K562 (cell line): ENCODE data around the gene SNX15. TPM values are rescaled to one million over a fixed set of nuclear protein-coding genes. Genes with fewer than 3 reads are reported as not detected.

Experiments used
- ATAC-seq: fragments of 200-7000 bp; cut with Tn5 transposase; 3 replicates; pipeline ENCODE4 v1.9.1; 2020; ENCODE audit warnings: moderate library complexity
- BruUV-seq: library from RNA; stranded (reverse); fragments of 400-500 nt; replicated peaks from 2 replicates; lab custom pipeline; 2021; lab: Mats Ljungman, UMichigan
- CTCF ChIA-PET: fragments of 300-600 bp; formaldehyde crosslinking; extraction: SDS; loops from one replicate; lab custom pipeline; 2021; ENCODE audit warnings: low intra/inter-chr PET ratio; lab: Yijun Ruan, JAX
- POLR2A ChIA-PET: fragments of 300-600, 350-650 bp; sonication (Branson Sonifier 250); formaldehyde crosslinking; extraction: SDS; loops from one replicate; lab custom pipeline; 2021; ENCODE audit warnings: antibody characterized with exemption, inconsistent platforms; lab: Yijun Ruan, JAX
- DNase-seq, 4 experiments: peaks; one replicate each; pipeline versions ENCODE4 v3.0.0 to v3.0.0-alpha.2; 2011 to 2018; ENCODE audit warnings: low spot score in 3 of 4, mixed read lengths in 3 of 4; ENCODE audit errors: extremely low read depth in 1 of 4
- FAIRE-seq: peaks from 2 replicates; lab custom pipeline; 2011; peaks lifted over from hg19 to GRCh38; lab: Jason Lieb, UNC
- H2AFZ ChIP-seq: 2 replicates; pipeline ENCODE4 v1.6.0; 2011; ENCODE audit warnings: low read depth, low read length, control low read depth, inconsistent platforms
- H3K27ac ChIP-seq: fragments of 200-600 bp; 3 replicates; pipeline ENCODE4 v1.8.0; 2011; ENCODE audit warnings: low read depth, mild to moderate bottlenecking, control low read depth, inconsistent platforms, low read length, moderate library complexity, mixed read lengths; ENCODE audit errors: extremely low read depth
- H3K27me3 ChIP-seq, 2 experiments: fragments of 300-600 bp in 1 of 2; 2 replicates in 1 of 2; 3 replicates in 1 of 2; pipeline versions ENCODE4 v1.6.0 to v1.8.0; 2011; ENCODE audit warnings: inconsistent platforms in 2 of 2, low read length in 2 of 2, mild to moderate bottlenecking in 1 of 2, mixed read lengths in 1 of 2, moderate library complexity in 1 of 2; ENCODE audit not compliant: control insufficient read depth in 2 of 2, insufficient read depth in 2 of 2
- H3K36me3 ChIP-seq: fragments of 300-600 bp; 3 replicates; pipeline ENCODE4 v1.8.0; 2011; ENCODE audit warnings: mild to moderate bottlenecking, low read length, inconsistent platforms; ENCODE audit not compliant: control insufficient read depth, insufficient read depth
- H3K4me1 ChIP-seq, 2 experiments: fragments of 200-600 bp in 1 of 2; replicated peaks in 1 of 2; 2 replicates in 1 of 2; 3 replicates in 1 of 2; pipeline versions ENCODE4 v1.5.1 to v1.8.0; 2011; ENCODE audit warnings: inconsistent platforms in 2 of 2, low read length in 2 of 2, mild to moderate bottlenecking in 1 of 2, mixed read lengths in 1 of 2, moderate library complexity in 1 of 2; ENCODE audit not compliant: control insufficient read depth in 2 of 2, insufficient read depth in 2 of 2
- H3K4me2 ChIP-seq: 2 replicates; pipeline ENCODE4 v1.6.1; 2011; ENCODE audit warnings: low read length, control low read depth, inconsistent platforms, mixed read lengths; ENCODE audit not compliant: insufficient read depth
- H3K4me3 ChIP-seq: fragments of 200-600 bp; sonication (generic), shearing (Covaris generic); 2 replicates; pipeline ENCODE4 v1.5.1; 2016; ENCODE audit warnings: control low read depth, inconsistent platforms
- H3K79me2 ChIP-seq: fragments of 200-600 bp; 3 replicates; pipeline ENCODE4 v1.8.0; 2011; ENCODE audit warnings: low read length, inconsistent platforms; ENCODE audit not compliant: control insufficient read depth, insufficient read depth
- H3K9ac ChIP-seq, 2 experiments: 2 replicates each; pipeline versions ENCODE4 v1.6.0 to v1.6.1; 2011; ENCODE audit warnings: low read depth in 2 of 2, low read length in 2 of 2, control low read depth in 1 of 2, inconsistent platforms in 1 of 2, mild to moderate bottlenecking in 1 of 2, mixed read lengths in 1 of 2; ENCODE audit not compliant: insufficient read depth in 1 of 2
- H3K9me1 ChIP-seq: one replicate; pipeline ENCODE4 v1.6.0; 2011; ENCODE audit warnings: inconsistent platforms, mild to moderate bottlenecking, low read length, moderate library complexity; ENCODE audit not compliant: control insufficient read depth, insufficient read depth
- H3K9me3 ChIP-seq: replicated peaks from 2 replicates; pipeline ENCODE4 v1.5.1; 2011; ENCODE audit warnings: low read depth, low read length, inconsistent platforms; ENCODE audit not compliant: control insufficient read depth, insufficient read depth
- H4K20me1 ChIP-seq: replicated peaks from 2 replicates; pipeline ENCODE4 v1.6.1; 2011; ENCODE audit warnings: low read length, inconsistent platforms, mixed read lengths; ENCODE audit not compliant: control insufficient read depth, insufficient read depth
- CBFA2T2 ChIP-seq: fragments of 450-650 bp; conservative IDR thresholded peaks from 2 replicates; pipeline ENCODE4 v1.6.1; 2017; ENCODE audit warnings: mild to moderate bottlenecking
- DIDO1 ChIP-seq: fragments of 450-650 bp; IDR thresholded peaks from 2 replicates; pipeline ENCODE4 v1.6.1; 2016; ENCODE audit warnings: low read depth, missing biosample characterization, missing genetic modification characterization
- GMEB1 ChIP-seq: fragments of 250-450 bp; sonication (Bioruptor Pico); IDR thresholded peaks from 2 replicates; pipeline ENCODE4 v1.4.0; 2020; ENCODE audit warnings: mild to moderate bottlenecking
- POLR2A ChIP-seq: fragments of 450-650 bp; conservative IDR thresholded peaks from 2 replicates; pipeline ENCODE4 v1.6.1; 2016
- RCOR1 ChIP-seq, 2 experiments: IDR thresholded peaks; 2 replicates each; pipeline ENCODE4 v1.6.1; 2012; ENCODE audit warnings: low read depth in 2 of 2, low read length in 2 of 2, borderline replicate concordance in 1 of 2, improper control_type of control experiment in 1 of 2
- SNRNP70 ChIP-seq: fragments of 200-400 bp; formaldehyde crosslinking; optimal IDR thresholded peaks from 2 replicates; pipeline ENCODE3; 2017; ENCODE audit warnings: low read depth, low read length
- TAF7 ChIP-seq: fragments of 450-650 bp; IDR thresholded peaks from 2 replicates; pipeline ENCODE4 v1.6.1; 2016; ENCODE audit warnings: missing genetic modification characterization, missing compliant biosample characterization
- TSHZ1 ChIP-seq: fragments of 250-450 bp; sonication (Bioruptor Pico); IDR thresholded peaks from 2 replicates; pipeline ENCODE4 v1.4.0; 2020; ENCODE audit warnings: mild to moderate bottlenecking, moderate library complexity
- XRCC4 ChIP-seq: IDR thresholded peaks from one replicate; pipeline ENCODE4 v1.6.1; 2011; ENCODE audit not compliant: insufficient read depth, insufficient read length; ENCODE audit errors: extremely low read depth
- WGBS: fragments of 100-300 bp; shearing (Covaris generic); methylation state at CpG from one replicate; pipeline ENCODE4 v1.1.6; 2016; ENCODE audit warnings: low coverage, mixed read lengths; ENCODE audit not compliant: insufficient coverage; ENCODE audit errors: missing lambda C conversion rate; 5-methylcytosine and 5-hydroxymethylcytosine counted together
- in situ Hi-C: fragments of 300-500 bp; cut with MboI; formaldehyde crosslinking; loops from 4 replicates; pipeline ENCODE4 v1.15.0; 2018; ENCODE audit warnings: inconsistent platforms, mixed read lengths
- intact Hi-C: fragments of 100-400 bp; cut with micrococcal nuclease; formaldehyde crosslinking; loops from 2 replicates; pipeline ENCODE4 v1.14.2; 2022
- polyA plus RNA-seq, 8 experiments: library from polyadenylated mRNA; depleted of rRNA in 4 of 8; stranded (reverse) in 5 of 8; unstranded in 3 of 8; fragments of >200 nt; fragmentation: Nextera tagmentation in 2 of 8; fragmentation: Illumina TruSeq in 1 of 8; extraction: Ambion mirVana in 2 of 8; extraction: Trizol in 1 of 8; gene quantifications; 2 replicates each; pipeline versions ENCODE4 v1.2.1 to v1.2.3, GENCODE V29; 2011 to 2014; ENCODE audit warnings: inconsistent platforms in 1 of 8, missing spikeins in 1 of 8
- total RNA-seq, 7 experiments: library from RNA; depleted of rRNA in 6 of 7; stranded (reverse); fragments of >200 nt in 6 of 7; fragmentation: Illumina TruSeq in 2 of 7; extraction: Trizol in 2 of 7; gene quantifications; 2 replicates each; pipeline versions ENCODE4 v1.2.1 to v1.2.3, GENCODE V29; 2011 to 2021; ENCODE audit warnings: low replicate concordance in 1 of 7

Gene SNX15
- total and polyA plus RNA-seq, 9 of the 15 experiments (the other 6 are each of a cell fraction or from before 2014, with no cell fraction given) = 1.8 to 27.8 (median 15.2) TPM

- no peaks in the 10 kb centered on the region for H3K9me3 ChIP-seq
- no TSS peak for BruUV-seq
- H3K9me1 ChIP-seq = no peaks in the 10 kb centered on the region
- no peak overlapping the region for H3K9ac ChIP-seq
- ChIA-PET CTCF (no interaction called here), POLR2A (interaction anchor here (0.5 to 2.0 kb wide), 3 partner anchors 10 to 30 kb away, joined by 3 to 4 read pairs (median 3); partner anchors contain the start of gene ZNHIT2)
- 87% methylated on average over 9 of the region's 9 CpGs for whole genome bisulfite sequencing
- no peaks in the 10 kb centered on the region; the same call in 1 of the 2 replicates for H4K20me1 ChIP-seq
- H3K4me3 ChIP-seq = no peak overlapping the region
- no peak for TF ChIP-seq SNRNP70
- no peak for TF ChIP-seq TAF7 (tag)
- TF ChIP-seq GMEB1 (CRISPR knock-in tag) = no peak
- TF ChIP-seq POLR2A = no peak
- TF ChIP-seq XRCC4 = no peak
- no peak for TF ChIP-seq DIDO1 (tag)
- no peak for TF ChIP-seq CBFA2T2
- no peak for TF ChIP-seq RCOR1 (IDR thresholded peaks at IDR 0.05; ENCODE audit: borderline replicate concordance in 1 of 2, low read depth in 2 of 2, low read length in 2 of 2)
- no peak for TF ChIP-seq TSHZ1 (CRISPR knock-in tag)
- no peak for FAIRE-seq
- H3K27ac ChIP-seq = no peak overlapping the region
- no peak overlapping the region for H2AFZ ChIP-seq
- H3K36me3 ChIP-seq = peaks cover 60% of the 10 kb centered on the region
- in situ Hi-C loops = no loop called here
- intact Hi-C loops = no loop called here
- H3K79me2 ChIP-seq = peaks cover 36% of the 10 kb centered on the region
- no peak overlapping the region for H3K4me2 ChIP-seq
- peaks cover 13 to 20% of the 10 kb centered on the region in 2 experiments for H3K4me1 ChIP-seq
- no peak for ATAC-seq
- no peak for DNase-seq
- H3K27me3 ChIP-seq = no peaks in the 10 kb centered on the region; a peak in 1 of 5 replicates
Measured at GRCh38 chr11:65086809-65087208, 59.6 kb downstream of the SNX15 start.
